Stimulated activated CD8-positive, alpha-beta memory T cell treated with anti-CD3 and anti-CD28 coated beads, Interleukin-15, amount 100 ng/mL, for 1 hour (primary cell): Measurements from ENCODE around the gene DENND6B.
A peak's percentile ranks its signal among the peaks of the same experiment; 100 is the strongest.

ENCODE experiments used
- DNase-seq: peaks from one replicate; pipeline ENCODE4 v3.0.0-alpha.2; 2020; ENCODE audit warnings: low read depth

Gene DENND6B

DNA sequence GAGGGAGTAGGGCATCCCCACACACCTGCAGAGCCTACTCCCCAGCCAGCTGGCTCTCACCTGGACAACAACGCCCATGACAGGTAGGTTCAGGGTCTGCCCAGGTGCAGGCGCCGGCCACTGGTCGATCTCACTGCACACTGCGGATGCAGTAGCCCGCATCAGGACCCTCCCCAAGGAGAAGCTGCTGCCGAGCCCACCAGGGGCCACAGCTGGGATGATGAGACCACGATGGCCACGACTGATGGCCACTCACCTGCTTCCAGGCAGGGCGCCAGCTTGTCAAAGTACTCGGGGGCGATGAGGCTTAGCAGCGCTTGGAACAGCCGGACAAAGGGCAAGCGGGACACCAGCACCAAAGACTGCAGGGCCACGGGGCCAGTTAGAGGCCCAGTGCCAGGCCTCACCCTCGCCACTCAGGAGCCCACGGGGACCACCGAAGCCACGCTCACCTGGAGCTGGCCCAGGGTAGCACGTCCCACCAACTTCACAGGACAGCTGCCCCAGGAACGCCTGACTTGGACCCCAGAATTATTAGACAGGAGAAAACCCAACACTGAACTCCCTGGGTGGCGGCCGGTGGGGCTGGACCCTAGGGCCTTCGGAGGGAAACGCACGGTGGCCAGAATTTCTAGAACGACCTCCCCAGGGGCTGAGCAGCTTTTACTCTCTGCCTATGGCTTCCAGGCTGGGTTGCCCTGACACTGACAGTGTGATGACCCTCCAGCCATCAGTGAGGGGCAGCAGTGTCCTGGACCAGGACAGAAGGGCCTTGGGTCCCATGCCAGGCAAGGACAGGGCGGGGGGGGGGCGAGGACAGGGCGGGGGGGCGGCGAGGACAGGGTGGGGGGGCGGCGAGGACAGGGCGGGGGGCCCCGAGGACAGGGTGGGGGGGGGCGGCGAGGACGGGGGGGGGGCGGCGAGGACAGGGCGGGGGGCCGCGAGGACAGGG lies 10.4 kb downstream of the DENND6B start:
- DNase-seq, result no peak

DNA sequence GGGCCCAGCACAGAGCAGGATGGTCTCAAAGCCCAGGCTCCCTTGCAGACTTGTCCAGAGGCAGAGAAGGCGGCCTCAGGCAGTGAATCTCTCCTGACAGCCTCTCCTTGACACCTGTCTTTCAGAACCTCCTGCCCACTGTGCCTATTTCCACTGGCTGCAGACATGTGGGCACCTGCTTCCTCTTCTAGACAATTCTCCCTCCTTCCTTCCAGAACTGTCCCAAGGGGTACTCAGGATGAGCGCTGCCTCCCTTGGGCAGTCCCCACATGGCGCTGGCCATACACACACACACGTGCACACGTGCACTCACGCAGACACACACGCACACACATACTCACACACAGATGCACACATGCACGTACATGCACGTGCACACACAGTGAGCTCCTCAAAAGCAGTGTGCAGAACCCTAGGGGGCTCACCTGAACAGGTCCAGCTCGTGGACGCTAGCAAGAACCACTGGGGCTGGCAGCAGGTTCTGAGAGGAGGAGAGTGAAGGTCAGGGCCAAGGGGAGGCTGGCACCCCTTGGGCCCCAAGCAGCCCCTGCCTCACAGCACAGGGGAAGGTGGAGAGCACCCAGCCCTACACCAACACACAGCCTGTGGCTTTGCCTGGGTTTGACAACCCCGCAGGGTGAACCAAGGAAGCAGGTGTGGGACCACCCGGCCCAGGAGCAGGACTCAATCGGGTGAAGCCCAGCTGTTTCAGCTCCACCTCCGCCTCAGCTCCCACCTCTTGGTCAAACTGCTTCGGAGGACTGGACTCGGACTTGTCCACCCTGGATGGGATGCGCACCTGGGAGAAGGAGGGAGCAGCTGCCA lies 11.3 kb downstream of the DENND6B start:
- no peak for DNase-seq

DNA sequence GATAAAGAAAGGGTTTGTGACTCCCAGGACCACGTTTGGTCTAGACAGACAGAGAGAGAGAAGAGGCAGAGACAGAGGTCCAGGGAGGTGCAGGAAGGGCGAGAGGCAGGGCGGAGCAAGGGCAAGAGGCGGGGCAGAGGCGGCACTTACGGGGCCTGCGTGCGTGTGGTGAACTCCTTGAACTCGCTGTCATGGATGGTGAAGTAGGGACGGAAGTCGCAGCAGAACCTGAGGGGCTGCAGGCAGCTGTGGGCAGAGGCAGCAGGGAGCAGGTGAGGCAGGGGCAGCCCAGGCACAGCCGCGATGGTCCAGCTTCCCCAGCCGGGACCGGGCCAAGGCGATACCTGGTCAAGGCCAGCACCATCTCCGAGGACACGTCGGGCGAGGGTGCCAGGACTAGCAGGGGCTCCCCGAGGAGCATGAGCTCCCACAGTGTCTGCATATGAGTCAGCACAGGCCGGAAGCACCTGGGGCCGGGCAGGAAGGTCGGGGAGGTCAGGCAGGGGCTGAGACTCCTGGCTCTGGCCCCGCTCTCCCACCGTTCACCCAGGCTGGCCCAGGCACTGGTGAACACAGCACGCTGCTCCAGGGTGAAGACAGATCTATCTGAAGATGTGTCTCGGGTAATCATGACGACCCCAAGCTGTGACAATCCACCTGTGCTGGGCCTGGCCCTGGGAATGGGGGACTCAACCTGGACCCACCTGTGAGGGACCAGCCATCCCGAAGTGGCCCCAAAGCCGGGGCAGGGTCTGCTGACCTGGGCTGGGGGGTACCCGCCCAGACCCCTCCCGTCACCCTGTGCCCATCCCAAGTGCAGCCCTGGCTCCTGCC lies 12.1 kb downstream of the DENND6B start:
- peak; percentile 51 for DNase-seq

DNA sequence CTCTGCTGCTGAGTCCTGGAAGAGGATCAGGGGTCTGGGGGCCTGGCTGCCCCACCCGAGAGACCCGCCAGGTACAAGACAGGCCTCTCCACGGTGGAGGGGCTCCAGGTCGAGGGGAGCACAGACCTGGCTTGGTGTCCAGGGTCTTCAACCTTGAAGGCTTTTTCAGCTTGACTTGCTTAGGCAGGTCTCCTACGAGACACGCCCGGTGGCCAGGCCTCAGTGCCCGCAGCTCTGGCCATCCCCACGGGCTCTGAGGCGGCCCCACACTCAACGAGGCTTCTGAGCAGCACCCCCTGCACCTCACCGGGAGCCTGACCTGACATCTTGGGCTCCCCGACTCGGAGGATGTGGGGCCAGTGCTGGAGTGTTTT lies 12.7 kb downstream of the DENND6B start:
- no peak for DNase-seq

DNA sequence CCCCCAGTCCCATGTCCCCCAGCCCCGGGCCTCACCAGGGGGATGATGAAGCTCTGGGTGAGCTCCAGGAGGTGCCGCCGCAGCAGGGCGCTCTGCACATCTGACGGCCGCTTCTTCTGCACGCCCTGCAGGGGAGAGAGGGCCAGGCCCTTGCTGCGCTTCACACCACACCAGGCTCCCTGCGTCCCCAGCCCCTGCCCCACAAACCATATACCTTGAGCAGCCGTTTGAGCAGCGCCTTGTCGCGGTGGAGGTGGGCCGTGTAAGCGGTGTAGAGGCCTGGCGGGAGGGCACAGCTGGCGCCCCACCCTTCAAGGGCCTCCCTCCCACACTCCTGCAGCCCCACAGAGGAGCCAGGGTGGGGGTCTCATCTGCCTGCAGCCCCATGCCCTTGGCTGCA lies 13.2 kb downstream of the DENND6B start:
- DNase-seq, result no peak

DNA sequence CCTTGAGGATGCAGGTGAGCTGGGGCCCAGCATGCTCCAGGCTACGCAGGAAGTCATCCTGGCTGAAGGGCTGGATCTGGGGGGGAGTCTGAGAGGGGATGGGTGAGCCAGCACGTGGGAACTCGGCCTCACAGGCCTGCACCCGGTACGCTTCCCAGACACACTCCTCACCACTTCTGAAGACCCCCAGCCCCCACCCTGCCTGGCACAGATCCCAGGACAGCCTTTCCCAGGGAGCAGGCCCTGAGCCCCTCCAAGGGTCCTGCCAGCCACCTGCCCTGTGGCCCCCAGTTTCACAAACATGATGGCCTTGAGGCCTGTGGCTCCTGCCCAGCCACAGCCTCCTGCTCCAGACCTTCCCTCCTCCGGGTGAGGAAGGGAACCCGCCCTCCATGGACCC lies 13.8 kb downstream of the DENND6B start:
- DNase-seq, result no peak

DNA sequence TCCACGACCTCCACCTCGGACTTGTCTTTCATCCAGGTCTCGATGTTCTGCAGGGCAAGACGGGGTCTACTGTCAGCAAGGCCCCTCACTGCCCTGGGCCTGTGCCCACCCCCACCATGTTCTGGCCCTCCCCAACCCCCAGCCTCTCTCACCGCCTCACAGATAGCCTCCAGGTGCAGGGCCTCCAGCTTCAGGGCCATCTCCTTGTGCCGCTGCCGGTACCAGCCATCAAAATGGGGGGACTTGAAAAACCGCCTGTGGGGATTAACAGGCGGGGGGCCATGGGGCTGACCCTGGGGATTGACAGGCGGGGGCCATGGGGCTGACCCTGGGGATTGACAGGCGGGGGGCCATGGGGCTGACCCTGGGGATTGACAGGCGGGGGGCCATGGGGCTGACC lies 14.4 kb downstream of the DENND6B start:
- DNase-seq, result no peak

DNA sequence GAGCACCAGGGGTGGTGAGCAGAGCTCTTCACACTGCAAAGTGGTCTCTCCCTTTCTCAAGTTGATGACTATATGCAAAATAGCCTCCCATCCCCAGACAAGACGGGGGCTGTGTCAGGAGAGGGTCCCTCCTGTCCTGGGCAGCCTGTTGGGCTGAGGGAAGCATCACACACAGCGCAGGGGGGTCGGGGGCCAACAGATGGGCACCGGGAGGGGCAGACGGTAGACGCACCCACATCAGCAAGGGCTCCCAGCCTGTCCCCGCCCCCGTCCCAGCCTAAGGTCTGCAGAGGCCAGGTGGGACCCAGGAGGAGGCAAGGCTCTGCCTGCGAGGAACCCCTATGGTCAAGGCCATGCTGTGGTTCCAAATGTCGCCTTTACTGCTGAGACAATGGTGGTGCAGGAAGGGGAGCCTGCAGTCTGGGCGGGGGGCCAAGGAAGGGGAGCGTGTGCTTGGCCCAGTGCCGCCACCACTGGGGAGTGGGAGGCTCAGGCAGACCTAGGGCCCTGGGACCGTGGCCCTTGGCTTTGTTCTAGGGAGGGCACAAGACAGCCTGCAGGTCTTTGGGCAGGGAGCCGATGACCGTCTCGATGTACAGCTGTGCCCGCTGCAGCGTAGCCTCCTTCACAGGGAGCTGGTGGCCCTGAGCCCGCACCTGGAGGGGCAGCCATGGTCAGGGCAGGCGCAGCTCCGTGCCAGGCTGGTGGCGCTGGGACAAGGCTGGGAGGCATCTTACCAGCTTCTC lies 15.0 kb downstream of the DENND6B start:
- DNase-seq, result no peak

DNA sequence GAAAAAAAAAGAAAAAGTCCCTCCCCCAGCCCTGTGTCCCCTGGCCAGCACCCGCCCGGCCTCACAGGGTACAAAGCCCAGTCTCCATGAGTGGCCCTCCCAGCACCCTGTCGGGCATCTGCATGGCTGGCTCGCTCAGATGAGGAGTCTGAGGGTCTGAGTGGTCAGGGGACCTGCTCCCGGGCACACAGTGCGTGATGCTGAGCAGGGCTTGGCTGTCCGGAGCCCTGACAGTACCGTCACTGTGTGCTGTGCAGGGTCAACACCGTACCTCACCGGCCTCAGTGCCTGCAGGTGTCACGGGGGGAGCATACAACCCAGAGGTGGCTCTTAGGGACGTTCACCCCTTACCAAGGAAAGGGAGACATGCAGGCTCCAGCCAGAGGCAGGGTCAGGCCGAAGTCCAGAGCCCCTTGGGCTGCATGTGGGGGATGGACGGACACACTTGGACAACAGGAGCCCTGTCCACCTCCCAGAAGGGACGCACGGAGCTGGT lies 15.8 kb downstream of the DENND6B start:
- DNase-seq, result no peak

DNA sequence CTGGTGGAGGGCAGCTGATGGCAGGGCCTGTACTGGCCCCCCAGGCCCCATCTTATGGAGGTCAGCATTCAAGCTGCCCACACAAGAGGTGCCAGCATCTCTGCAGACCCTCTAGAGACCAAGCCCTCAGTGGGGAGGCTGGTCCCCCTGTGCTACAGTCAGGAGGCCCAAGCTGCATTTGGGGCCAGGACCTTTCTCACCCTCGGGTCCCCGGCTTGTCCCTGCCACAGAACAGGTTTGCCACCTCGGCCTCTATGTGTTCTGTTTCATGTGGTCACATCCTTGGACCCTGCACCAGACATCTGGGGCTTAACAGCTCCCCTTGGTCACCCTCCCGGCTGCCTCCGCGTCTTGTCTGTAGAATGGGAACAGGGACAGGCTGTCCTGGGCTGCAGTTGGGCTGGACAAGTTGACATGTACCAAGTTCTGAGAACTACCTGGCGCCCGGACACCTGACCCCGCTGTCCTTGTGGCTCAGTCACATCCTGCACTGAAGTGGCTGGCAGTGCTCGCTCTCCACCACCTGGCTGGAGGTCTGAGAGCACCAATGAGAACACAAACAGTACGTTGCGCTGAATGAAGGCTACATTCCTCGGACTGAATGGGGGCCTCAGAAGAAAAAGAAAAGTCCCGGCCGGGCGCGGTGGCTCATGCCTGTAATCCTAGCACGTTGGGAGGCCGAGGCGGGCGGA lies 16.6 kb downstream of the DENND6B start:
- no peak for DNase-seq

DNA sequence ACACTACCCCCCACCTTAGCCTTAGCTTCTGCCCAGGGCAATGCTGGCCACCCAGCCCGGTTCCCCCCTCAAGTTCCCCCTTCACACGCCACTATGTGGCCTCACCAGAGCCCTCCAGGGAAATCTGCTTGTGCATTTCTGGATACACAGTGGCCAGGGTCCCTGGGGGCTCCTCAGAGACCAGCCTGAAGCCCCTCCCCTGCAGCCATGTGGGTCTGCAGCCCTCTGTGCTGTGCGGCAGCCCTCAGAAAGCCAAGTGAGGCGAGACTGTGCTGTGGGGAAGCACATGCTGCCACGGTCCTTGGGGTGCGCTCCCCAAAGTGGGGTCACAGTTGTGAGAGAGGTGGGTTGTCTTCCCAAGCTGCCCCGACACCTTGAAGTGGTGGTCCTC lies 17.2 kb downstream of the DENND6B start:
- no peak for DNase-seq

DNA sequence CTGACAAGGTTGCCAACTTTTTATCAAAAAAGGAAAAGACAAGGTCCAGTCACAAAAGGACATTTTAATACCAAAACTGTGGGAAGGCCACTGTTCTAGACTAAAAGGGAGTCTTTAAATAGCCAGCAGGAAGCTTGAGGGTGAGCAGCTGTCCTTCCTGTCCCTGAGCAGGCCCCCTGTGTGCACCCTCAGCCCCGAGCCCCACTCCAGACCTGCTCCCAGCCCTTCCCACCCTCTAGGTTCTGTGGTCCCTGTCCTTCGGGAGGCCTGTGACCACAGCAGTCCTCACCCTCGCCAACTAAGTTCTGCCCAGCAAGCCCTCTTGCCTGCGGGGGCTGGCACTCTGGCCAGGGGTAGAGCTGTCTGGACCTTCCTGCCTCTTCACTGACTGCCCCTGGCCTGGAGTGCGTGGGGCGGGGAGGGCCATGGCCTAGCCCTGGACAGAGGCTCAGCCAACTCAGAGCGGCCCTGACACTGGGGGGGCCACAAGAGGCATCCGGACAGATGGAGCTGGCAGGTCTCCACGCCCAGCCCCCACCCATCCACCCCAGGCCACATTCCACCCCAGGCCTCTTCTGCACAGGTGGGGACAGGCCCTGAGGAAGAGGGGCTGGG lies 17.7 kb downstream of the DENND6B start:
- no peak for DNase-seq

DNA sequence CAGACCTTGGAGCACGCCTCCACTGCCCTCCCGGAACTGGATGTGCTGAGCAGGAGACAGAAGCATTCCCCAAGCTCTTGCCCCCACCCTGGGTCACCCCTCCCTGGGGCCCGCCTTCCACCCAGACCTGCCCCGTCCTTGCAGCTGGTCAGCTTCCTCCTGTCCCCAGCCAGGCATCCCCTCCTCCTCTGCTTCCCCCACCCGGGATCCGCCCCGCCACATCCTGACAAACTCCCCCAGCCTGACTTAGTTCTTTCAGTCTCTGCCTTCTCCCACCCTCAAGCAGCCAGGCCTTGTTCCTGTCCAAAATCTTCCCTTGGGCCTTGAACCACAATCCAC lies 18.2 kb downstream of the DENND6B start:
- no peak for DNase-seq

DNA sequence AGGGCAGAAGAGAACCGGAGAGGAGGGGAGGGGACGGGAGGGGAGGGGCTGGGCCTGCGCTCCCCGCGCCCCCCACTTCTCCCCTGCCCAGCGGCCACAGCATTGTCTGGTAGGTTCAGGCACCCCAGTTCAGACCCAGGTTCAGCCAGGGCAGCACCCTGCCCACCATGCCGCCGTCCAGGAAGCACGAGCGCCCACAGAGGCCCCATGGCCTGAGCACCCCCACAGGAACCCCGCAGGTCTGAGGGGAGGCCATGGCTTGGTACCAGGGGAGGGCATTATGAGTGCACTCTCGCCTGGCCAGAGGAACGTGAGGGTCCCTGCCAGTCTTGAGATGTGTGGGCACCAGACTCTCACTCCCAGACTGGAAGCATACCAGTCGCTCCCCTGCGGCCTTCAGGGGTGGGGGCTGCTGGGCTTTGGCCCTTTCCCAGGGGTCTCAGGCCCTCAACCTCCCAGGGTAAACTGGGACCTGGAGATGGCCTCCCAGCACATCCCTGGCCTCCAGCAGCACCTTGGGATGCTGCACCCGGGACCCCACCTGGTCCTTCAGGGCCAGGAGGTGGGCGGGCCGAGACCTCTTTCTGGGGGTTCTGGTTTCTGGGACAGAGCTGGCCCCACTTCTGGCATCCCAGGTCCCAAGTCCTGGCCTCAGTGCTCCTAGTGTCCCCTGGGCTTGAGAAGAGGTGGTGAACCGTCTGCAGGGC lies 18.8 kb downstream of the DENND6B start:
- DNase-seq, result no peak

DNA sequence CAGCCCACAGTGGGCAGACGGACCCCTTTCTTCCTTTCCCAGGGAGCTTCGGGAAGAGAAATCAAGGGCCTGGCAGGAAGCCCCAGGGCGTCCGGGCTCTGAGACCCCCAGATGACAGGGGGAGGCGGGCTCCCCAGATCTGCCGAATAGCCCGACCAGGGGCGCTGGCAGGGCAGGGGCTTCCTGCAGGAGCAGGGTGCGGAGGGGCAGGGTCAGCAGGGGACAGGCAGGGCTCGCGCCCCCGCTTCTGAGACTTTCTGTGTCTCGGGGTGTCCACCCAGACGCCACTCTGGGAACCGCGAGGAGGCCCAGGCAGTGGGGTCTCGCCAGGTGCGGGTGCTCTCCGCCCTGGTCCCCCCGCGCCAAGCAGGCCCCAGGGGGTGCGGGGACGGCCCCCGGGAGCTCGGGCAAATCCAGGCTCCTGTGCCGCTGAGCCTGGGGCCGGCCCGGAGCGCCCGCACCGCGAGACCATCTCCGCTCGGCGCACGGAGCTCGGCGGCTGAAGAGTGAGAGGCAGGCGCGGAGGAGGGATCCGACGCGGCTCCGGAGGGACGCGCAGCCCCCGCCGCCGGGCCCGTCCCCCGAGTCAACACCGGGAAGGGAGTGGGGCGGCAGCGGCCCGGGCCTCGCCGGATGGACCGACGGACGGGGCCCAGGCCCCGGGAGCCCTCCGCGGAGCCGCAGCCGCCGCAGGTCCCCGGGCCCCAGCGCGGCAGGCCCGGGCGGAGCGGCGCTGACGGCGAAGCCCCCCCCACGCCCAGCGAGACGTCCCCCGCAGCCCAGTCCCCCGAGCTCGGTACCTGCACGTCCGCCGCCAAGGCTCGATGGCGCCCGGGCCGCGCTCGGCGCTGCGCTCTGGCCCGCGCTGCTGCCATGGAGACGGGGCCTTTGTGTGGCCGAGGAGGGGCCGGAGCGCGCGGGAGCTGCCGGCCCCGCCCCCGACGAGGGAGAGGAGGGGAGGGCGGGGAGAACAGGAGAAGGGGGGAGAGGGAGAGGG lies 19.8 kb downstream of the DENND6B start, which contains the start of gene PLXNB2:
TSS of gene PLXNB2 (minus strand) at position 894 of the 997 bp plus-strand sequence. CDS start 17,062 bp downstream, outside the sequence.
- no peak for DNase-seq

DNA sequence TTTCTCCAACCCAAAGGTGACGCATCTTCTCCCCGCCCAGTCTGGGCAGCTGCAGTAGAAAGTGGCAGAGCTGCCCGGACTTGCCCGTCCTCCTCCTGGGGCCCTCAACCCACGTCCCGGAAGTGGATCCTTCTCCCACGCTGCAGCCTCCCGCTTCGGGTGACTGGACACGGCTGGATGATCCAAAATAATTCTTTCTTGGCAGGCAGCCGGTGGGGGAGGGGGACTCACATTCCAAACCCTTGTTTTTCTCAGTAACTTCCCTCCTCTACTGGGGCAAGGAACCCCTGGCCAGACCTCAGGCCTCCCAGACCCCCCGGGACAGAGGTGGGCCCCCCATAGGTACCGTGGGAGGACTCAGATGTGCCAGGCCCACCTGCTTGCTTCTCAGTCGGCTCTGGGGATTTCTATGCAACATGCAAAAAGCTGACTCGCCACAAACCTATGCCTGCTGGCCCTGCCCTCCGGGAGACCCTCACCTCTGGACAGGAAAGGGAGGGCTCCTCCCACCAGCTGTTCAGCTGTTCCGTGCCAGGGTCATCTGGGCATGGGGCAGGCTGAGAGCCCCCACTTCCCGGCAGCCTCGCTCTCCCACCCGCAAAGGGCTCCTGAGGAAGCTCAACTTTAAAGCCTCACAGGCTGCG lies 20.8 kb downstream of the DENND6B start:
- no peak for DNase-seq

DNA sequence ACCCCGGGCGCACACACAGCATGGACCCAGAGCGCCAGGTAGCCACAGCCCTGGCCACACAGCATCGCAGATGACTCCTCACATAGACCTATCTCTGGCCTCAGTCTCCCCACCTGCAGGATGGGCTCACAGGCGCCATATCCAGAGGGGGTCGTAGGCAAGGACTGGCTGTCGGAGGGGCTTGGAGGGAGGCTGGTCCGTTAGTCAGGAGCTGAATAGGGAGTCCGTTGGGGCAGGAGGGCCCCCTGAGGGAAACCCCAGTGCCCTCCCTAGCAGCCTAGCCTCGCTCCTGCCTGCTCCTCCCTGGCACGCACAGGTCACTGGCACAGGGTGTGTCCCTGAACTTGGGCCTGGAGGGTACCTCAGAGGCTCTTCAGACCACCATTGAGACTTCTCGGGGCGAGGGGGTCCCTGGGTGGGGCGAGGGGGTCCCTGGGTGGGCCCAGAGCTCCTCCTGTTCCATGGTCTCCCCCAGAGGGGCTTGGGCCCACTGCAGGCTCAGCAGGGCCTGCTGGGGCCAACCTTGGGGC lies 21.4 kb downstream of the DENND6B start:
- DNase-seq, result no peak
